ENCODE measurements around the gene CFAP52. TPM values are rescaled to one million over a fixed set of nuclear protein-coding genes. Genes with fewer than 3 reads are reported as not detected.
"Not testable (repeated sequence)": the region's sequence is repeated elsewhere in the genome, so short reads cannot be mapped to it uniquely, and the experiment has no call there.

CFAP52 gene
- total and polyA plus RNA-seq, 2 experiments from 2014 or later: not detected

- no peak overlapping the region for H3K27ac ChIP-seq (ENCODE audit: low read depth)
- H3K4me1 Mint-ChIP-seq: no peaks in the 10 kb centered on the region
- no peak overlapping the region for H3K4me3 ChIP-seq
- H3K27me3 Mint-ChIP-seq (ENCODE audit: insufficient read depth, low read depth, poor library complexity): peaks cover 4% of the 10 kb centered on the region
- H3K36me3 ChIP-seq (ENCODE audit: insufficient read depth): no peaks in the 10 kb centered on the region
- DNase-seq (ENCODE audit: low spot score) (peak; percentile 33), ATAC-seq (no peak)
- H3K9me3 Mint-ChIP-seq: peaks cover 20% of the 10 kb centered on the region
- H3F3A ChIP-seq (replicated peaks; ENCODE audit: low read depth): no peaks in the 10 kb centered on the region
- H3K4me3 Mint-ChIP-seq: no peak overlapping the region
- no peak overlapping the region for H3K27ac Mint-ChIP-seq
- no peak overlapping the region for H2AFZ ChIP-seq
- H3K4me1 ChIP-seq (ENCODE audit: insufficient read depth): no peaks in the 10 kb centered on the region
- no peaks in the 10 kb centered on the region for H4K20me1 ChIP-seq (replicated peaks; ENCODE audit: insufficient read depth)
- H3K9me2 ChIP-seq (ENCODE audit: insufficient read depth): no peaks in the 10 kb centered on the region
- no peak for TF ChIP-seq STAT1 (IDR thresholded peaks at IDR 0.05; ENCODE audit: unreplicated experiment)
- no peak for TF ChIP-seq ZNF331 (CRISPR knock-in tag; IDR thresholded peaks at IDR 0.05; ENCODE audit: low read depth)
- TF ChIP-seq ZNF462 (CRISPR knock-in tag; IDR thresholded peaks at IDR 0.05): no peak
- H3K79me2 ChIP-seq (replicated peaks; ENCODE audit: insufficient read depth): no peaks in the 10 kb centered on the region
- H3K36me3 Mint-ChIP-seq (ENCODE audit: low read depth): peaks cover 6% of the 10 kb centered on the region
- H3K27me3 ChIP-seq (ENCODE audit: insufficient read depth): no peaks in the 10 kb centered on the region
- H3K4me2 ChIP-seq: no peak overlapping the region
Measured at GRCh38 chr17:9587969-9588656, 11.7 kb downstream of the CFAP52 start.

GRCh38 chr17:9594065-9594464 lies 17.6 kb downstream of the CFAP52 start:
- no peak for TF ChIP-seq CTCF (conservative IDR thresholded peaks at IDR 0.05; ENCODE audit: low read depth in 2 of 2)
- no peak for TF ChIP-seq JUNB (IDR thresholded peaks at IDR 0.05; ENCODE audit: unreplicated experiment)
- no peak for TF ChIP-seq EZH2phosphoT487 (IDR thresholded peaks at IDR 0.05; ENCODE audit: unreplicated experiment)
- no peak for TF ChIP-seq STAT1 (IDR thresholded peaks at IDR 0.05; ENCODE audit: unreplicated experiment)
- peak overlapping the region; percentile 38 for H2AFZ ChIP-seq
- no peaks in the 10 kb centered on the region for H3K27me3 ChIP-seq (ENCODE audit: insufficient read depth)
- no peak overlapping the region for H3K4me2 ChIP-seq
- no peak overlapping the region for H3K4me3 ChIP-seq
- no peaks in the 10 kb centered on the region for H3K36me3 ChIP-seq (ENCODE audit: insufficient read depth)
- DNase-seq (ENCODE audit: low spot score) (no peak), ATAC-seq (no peak)
- H3K79me2 ChIP-seq (replicated peaks; ENCODE audit: insufficient read depth): no peaks in the 10 kb centered on the region
- no peaks in the 10 kb centered on the region for H3K4me1 ChIP-seq (ENCODE audit: insufficient read depth)
- no peaks in the 10 kb centered on the region for H3K9me2 ChIP-seq (ENCODE audit: insufficient read depth)
- no peak overlapping the region for H3K27ac ChIP-seq (ENCODE audit: low read depth)
- H3K27me3 Mint-ChIP-seq (ENCODE audit: insufficient read depth, low read depth, poor library complexity): peaks cover 4% of the 10 kb centered on the region
- no peak overlapping the region for H3K27ac Mint-ChIP-seq
- H3K9me3 Mint-ChIP-seq: peaks cover 2% of the 10 kb centered on the region; the same call in 1 of the 3 replicates
- H4K20me1 ChIP-seq (replicated peaks; ENCODE audit: insufficient read depth): no peaks in the 10 kb centered on the region
- H3K4me3 Mint-ChIP-seq: no peak overlapping the region
- H3K4me1 Mint-ChIP-seq: no peaks in the 10 kb centered on the region
- no peaks in the 10 kb centered on the region for H3F3A ChIP-seq (replicated peaks; ENCODE audit: low read depth)
- no peaks in the 10 kb centered on the region for H3K36me3 Mint-ChIP-seq (ENCODE audit: low read depth)

- H3K36me3 Mint-ChIP-seq (ENCODE audit: low read depth); H3K9me3 Mint-ChIP-seq; H4K20me1 ChIP-seq (replicated peaks; ENCODE audit: insufficient read depth); H2AFZ ChIP-seq; H3K36me3 ChIP-seq (ENCODE audit: insufficient read depth); H3K27me3 ChIP-seq (ENCODE audit: insufficient read depth); H3K9me2 ChIP-seq (ENCODE audit: insufficient read depth); H3K27ac Mint-ChIP-seq; H3K79me2 ChIP-seq (replicated peaks; ENCODE audit: insufficient read depth); H3K4me2 ChIP-seq; ATAC-seq; H3K27me3 Mint-ChIP-seq (ENCODE audit: insufficient read depth, low read depth, poor library complexity); H3K4me3 ChIP-seq; H3F3A ChIP-seq (replicated peaks; ENCODE audit: low read depth); H3K4me1 Mint-ChIP-seq; H3K4me3 Mint-ChIP-seq; H3K4me1 ChIP-seq (ENCODE audit: insufficient read depth); H3K27ac ChIP-seq (ENCODE audit: low read depth); DNase-seq (ENCODE audit: low spot score): not testable (repeated sequence)
Measured at GRCh38 chr17:9597638-9598037, 21.2 kb downstream of the CFAP52 start.
